ENCODE results near the gene TRPV6.

DNA sequence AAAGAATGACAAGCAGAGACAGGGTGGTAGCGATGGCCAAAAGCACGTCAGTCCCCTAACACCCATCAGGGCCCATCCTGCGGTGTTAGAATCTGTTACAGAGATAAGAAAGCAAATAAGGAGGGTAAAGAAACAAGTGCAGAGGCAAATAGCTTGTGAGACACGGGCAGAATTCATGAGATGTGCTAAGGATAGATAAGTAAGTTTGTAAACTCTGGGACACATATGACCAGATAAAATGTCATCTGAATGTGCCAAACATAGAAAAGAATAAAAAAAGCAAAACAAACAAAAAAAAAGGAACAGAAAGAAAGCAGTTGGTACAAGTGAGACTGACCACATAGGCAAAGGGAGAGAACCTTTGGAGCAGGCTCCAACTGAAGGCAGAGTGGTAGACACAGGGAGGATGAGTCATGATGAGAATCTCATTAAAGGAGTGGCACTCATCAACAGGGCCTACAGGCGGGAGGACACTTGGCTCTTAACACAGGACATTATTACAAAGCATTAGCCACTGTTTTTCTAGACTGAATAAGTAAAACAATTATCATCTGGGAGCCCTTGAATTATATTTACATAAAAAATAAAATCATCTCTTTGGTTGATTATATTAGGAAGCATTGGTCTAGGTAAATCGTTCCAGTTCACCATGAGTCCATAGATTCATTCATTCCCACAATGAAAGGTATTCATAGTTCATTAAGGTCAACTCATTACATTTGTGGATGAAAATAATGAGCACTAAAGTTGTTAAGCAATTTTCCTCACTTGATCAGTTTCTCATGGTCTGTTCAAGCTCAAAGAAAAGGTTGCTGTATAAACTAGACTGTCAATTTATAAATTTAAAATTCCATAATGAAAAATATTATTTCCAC, 52.1 kb downstream of the TRPV6 start:
- TF ChIP-seq, protein P1, sequence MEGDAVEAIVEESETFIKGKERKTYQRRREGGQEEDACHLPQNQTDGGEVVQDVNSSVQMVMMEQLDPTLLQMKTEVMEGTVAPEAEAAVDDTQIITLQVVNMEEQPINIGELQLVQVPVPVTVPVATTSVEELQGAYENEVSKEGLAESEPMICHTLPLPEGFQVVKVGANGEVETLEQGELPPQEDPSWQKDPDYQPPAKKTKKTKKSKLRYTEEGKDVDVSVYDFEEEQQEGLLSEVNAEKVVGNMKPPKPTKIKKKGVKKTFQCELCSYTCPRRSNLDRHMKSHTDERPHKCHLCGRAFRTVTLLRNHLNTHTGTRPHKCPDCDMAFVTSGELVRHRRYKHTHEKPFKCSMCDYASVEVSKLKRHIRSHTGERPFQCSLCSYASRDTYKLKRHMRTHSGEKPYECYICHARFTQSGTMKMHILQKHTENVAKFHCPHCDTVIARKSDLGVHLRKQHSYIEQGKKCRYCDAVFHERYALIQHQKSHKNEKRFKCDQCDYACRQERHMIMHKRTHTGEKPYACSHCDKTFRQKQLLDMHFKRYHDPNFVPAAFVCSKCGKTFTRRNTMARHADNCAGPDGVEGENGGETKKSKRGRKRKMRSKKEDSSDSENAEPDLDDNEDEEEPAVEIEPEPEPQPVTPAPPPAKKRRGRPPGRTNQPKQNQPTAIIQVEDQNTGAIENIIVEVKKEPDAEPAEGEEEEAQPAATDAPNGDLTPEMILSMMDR (IDR thresholded peaks at IDR 0.05), result no peak
- TF ChIP-seq POLR2A (IDR thresholded peaks at IDR 0.05), result no peak
